ENCODE measurements around the gene COX6A1. TPM values are rescaled to one million over a fixed set of nuclear protein-coding genes. Genes with fewer than 3 reads are reported as not detected.

The COX6A1 gene
- total and polyA plus RNA-seq, 2 donors (not counting 3 experiments of a cell fraction or from before 2014, with no cell fraction given): 299 to 1,327 TPM

GRCh38 chr12:120404271-120404670 lies 33.6 kb upstream of the COX6A1 start:
- no TSS peak for BruUV-seq (replicated peaks)
- no peaks in the 10 kb centered on the region for H3K9me3 ChIP-seq (replicated peaks; ENCODE audit: control insufficient read depth, insufficient read depth, low read length)
- no peak overlapping the region for H3K9ac ChIP-seq (replicated peaks; ENCODE audit: extremely low read depth, insufficient read depth, low read length)
- no peaks in the 10 kb centered on the region for H4K20me1 ChIP-seq (replicated peaks; ENCODE audit: control insufficient read depth, extremely low read depth, insufficient read depth, low read length)
- no peak overlapping the region for H3K4me2 ChIP-seq (ENCODE audit: insufficient read depth, low read length)
- FAIRE-seq: no peak
- TF ChIP-seq MYC (IDR thresholded peaks at IDR 0.05; ENCODE audit: low read depth, low read length): no peak
- no peak for TF ChIP-seq MAX (IDR thresholded peaks at IDR 0.05; ENCODE audit: insufficient read depth, insufficient read length)
- TF ChIP-seq CTCF (IDR thresholded peaks at IDR 0.05; ENCODE audit: extremely low read depth in 1 of 2, insufficient read depth in 1 of 2, low read depth in 1 of 2, low read length in 2 of 2): no peak
- no peak for TF ChIP-seq JUN (IDR thresholded peaks at IDR 0.05; ENCODE audit: borderline replicate concordance, insufficient read depth, insufficient read length, low read depth)
- TF ChIP-seq POLR2A (IDR thresholded peaks at IDR 0.05; ENCODE audit: low read depth, low read length): no peak
- TF ChIP-seq POLR2AphosphoS5 (IDR thresholded peaks at IDR 0.05; ENCODE audit: insufficient read depth, low read depth, low read length): no peak
- TF ChIP-seq FOS (IDR thresholded peaks at IDR 0.05; ENCODE audit: borderline replicate concordance, insufficient read depth, low read length): no peak
- TF ChIP-seq GATA2 (IDR thresholded peaks at IDR 0.05; ENCODE audit: insufficient read depth, insufficient read length, low read depth, low read length): no peak
- dilution Hi-C loops (cut with MboI; ENCODE audit: extremely low pct_ligation_motif_present, low sequenced_read_pairs) (no loop called here), intact Hi-C loops (cut with micrococcal nuclease) (no loop called here)
- H3K4me3 ChIP-seq (replicated peaks in 1 of 3; ENCODE audit: insufficient read depth in 1 of 3, low read depth in 1 of 3, low read length in 3 of 3): no peak overlapping the region
- no peak overlapping the region for H3K27ac ChIP-seq (ENCODE audit: insufficient read depth, low read depth, low read length)
- no peaks in the 10 kb centered on the region for H3K4me1 ChIP-seq (ENCODE audit: control insufficient read depth, extremely low read depth, insufficient read depth, low read length)
- CTCF ChIA-PET: no interaction called here
- H3K36me3 ChIP-seq (ENCODE audit: control insufficient read depth in 2 of 2, extremely low read depth in 1 of 2, insufficient read depth in 2 of 2, low read length in 2 of 2): no peaks in the 10 kb centered on the region
- H3K27me3 ChIP-seq (ENCODE audit: control insufficient read depth in 2 of 2, insufficient read depth in 2 of 2, low read length in 2 of 2): peaks cover 0 to 5% of the 10 kb centered on the region in 2 experiments
- POLR2A ChIA-PET: no interaction called here
- H3K79me2 ChIP-seq (ENCODE audit: control insufficient read depth, insufficient read depth, low read length): no peaks in the 10 kb centered on the region
- H3K9me1 ChIP-seq (replicated peaks; ENCODE audit: control insufficient read depth, extremely low read depth, insufficient read depth, low read length): no peaks in the 10 kb centered on the region
- DNase-seq (ENCODE audit: low read depth, low spot score): no peak
- H2AFZ ChIP-seq (ENCODE audit: low read depth, low read length): no peak overlapping the region
